HG03442 (cell line): ENCODE data around the gene MSLN.
"Not testable (repeated sequence)": the region's sequence is repeated elsewhere in the genome, so short reads cannot be mapped to it uniquely, and the experiment has no call there.

Experiments
- ATAC-seq: cut with Tn5 transposase; IDR thresholded peaks from one replicate; pipeline ENCODE4 v1.9.1; 2021; ENCODE audit warnings: mild to moderate bottlenecking, moderate library complexity; ENCODE audit not compliant: unreplicated experiment

The MSLN gene

DNA sequence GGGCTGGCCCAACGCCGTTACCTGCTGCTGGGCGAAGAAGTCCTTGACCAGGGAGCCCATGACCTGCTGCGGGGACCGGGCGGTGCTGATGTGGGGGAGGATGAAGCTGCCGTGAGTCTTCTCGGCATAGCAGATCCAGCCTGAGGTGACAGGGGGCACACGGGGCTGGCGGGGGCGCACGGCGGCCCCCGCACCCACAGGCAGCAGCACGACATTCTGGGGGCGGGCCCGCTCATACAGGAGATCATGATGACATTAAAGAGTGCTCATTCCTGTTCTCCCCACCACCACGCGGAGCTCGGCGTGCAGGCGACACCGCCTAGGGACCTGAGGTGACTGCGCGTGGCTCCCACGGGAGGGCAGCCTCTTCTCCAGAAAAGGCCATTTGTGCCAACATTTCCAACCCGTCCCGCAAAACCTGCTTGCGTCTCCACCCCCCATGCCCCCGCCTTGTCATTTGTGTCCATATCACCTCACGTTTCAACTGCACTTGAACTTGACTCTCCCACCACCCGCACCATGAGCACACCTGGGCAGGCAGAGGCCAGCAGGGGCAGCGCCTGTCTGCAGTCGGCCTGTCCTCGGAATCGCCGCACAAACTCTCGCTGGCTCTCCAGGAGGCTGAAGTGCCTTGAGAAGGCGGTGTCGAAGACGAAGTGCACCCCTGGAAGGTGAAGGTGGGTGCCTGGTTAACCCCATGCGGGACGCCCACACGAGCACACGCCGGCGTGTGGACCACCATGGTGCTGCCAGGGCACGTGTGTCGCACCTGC is 26.1 kb upstream of the MSLN start:
- ATAC-seq = no peak

DNA sequence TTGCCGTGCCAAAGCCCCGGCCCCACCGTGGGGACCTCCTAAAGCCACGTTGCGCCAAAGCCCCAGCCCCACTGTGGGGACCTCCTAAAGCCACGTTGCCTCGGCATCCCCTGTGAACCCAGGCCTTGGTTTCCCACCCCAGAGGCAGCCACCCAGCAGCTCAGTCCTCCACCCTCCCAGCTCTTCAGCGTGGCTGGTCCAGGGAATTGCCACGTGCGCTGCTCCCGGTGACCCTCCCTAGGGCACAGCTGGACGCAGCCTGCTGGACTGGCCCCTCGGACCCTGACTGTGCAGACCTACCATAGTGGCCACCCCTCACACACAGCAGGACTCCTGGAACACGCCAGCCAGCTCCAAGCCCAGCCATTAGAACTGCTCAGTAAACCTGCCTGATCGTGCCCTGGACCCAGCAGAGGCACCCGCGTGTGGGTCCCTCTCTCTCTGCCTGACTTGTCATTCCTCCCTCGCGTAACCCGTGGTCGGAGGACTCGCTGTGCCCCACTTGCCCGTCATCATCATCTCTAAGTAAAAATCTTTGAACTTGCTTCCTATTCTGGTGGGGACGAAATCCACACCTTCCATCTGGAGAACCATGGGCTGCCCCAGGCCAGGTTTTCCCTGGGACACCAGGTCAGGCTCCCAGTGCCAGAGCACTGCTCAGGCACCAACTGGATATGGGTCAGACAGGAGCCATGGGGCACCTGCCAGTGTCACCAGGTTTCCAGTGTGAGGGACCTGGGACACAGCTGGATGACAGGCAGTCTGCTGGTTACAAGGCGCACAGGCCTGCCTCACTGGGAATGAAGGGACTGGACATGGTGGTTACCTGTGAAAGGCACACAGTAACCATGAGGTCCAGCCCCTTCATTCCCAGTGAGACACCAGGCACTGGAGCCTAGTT is 25.3 kb upstream of the MSLN start:
- ATAC-seq = no peak

DNA sequence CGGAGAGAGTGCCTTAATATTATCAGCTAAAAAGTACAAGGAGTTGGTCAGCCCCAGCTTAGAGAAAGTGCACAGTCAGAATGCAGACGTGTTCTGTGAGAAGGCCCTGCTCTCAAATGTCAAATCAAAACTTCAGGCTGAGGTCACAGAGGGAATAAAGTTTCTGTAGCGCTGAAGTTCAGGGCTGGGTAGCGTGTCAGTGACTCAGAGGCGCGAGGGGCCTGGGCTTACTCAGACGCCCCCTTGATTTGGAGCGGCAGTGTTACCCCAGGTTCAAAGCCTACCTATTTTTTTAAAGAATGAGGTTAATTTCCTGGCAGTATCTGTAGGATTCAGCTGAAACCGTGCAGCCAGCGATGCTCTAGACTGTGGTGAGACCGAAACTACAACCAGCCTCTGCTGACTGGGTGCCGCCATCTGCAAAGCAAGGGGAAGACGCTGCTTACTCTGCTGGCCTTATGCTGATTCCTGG is 24.5 kb upstream of the MSLN start:
- no peak for ATAC-seq

GRCh38 chr16:736936-737481 is 23.5 kb upstream of the MSLN start:
- no peak for ATAC-seq

- ATAC-seq = no peak
Observed at GRCh38 chr16:739560-740458, 20.7 kb upstream of the MSLN start.

- ATAC-seq = peak; percentile 2
Observed at GRCh38 chr16:740459-740763, 20.1 kb upstream of the MSLN start.

DNA sequence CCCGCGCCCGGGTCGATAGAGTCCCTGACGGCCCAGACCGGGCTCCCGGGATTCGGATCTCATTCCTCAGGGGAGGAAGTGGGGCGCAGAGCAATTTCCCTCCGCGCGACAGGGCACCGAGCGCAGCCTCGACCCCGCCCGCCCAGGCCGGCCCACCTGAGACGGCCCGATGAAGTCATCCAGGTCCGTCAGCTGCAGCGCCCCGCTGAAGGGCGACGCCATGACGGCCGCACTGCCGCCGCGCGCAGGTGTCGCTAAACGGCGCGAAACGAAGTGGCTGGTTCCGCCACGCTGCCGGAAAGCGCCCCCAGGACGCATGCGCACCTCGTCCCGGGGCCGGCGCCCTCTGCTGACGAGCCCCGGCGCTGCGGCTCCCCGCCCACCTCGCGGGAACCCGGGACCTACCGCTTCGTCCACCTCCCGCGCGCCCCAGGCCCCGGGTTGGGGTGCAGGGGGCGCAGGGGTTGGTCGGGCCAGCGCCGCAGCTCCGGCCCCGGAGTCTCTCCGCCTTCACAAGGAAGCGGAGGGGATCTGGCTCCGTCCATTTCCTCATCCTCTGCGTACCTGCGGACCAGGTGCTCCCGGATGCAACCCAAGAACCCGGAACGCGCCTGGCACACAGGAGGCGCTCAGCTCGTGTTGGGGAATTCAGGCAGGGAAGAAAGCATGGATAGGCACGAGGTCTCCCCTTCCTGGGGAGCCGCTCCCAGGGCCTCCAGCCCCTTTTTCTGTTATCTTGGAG is 19.6 kb upstream of the MSLN start, which contains the start of gene CIAO3:
Gene CIAO3 (minus strand): TSS at position 234 of the 742 bp plus-strand sequence. CDS start 12 bp downstream, at position 222.
- peak; percentile 57 for ATAC-seq

DNA sequence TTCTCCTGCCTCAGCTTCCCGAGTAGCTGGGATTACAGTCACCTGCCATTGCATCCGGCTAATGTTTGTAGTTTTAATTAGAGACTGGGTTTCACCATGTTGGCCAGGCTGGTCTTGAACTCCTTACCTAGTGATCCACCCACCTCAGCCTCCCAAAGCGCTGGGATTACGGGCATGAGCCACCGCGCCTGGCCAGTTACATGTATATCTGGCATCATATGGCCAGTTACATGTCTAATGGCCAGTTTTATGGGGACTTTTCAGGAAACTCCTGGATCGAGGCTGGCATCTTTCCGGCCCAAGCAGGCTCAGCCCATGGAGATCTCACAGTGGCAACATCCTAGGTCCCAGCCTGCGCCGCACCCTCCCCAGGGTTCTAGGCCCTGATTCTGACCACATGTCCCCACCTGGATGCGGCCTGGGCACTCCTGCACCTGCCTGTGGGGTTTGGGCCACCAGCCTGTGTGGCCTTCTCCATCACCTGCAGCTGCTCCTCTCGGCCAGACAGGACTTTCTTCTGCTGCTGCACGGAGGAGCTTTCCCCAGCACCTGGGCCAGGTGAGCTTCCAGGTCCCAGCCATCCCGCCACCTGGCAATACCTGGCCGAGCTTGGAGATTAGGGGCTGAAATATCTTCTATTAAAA is 18.4 kb upstream of the MSLN start:
- no peak for ATAC-seq

DNA sequence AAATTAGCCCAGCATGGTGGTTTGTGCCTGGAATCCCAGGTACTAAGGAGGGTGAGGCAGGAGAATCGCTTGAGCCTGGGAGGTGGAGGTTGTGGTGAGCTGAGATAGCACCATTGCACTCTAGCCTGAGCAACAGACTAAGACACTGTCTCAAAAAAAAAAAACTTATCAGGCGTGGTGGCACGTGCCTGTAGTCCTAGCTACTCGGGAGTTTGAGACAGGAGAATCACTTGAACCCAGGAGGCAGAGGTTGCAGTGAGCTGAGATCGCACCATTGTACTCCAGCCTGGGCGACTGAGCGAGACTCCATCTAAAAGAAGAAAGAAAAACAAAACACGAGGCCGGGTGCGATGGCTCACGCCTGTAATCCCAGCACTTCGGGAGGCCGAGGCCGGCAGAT is 17.6 kb upstream of the MSLN start:
- not testable (repeated sequence) for ATAC-seq

DNA sequence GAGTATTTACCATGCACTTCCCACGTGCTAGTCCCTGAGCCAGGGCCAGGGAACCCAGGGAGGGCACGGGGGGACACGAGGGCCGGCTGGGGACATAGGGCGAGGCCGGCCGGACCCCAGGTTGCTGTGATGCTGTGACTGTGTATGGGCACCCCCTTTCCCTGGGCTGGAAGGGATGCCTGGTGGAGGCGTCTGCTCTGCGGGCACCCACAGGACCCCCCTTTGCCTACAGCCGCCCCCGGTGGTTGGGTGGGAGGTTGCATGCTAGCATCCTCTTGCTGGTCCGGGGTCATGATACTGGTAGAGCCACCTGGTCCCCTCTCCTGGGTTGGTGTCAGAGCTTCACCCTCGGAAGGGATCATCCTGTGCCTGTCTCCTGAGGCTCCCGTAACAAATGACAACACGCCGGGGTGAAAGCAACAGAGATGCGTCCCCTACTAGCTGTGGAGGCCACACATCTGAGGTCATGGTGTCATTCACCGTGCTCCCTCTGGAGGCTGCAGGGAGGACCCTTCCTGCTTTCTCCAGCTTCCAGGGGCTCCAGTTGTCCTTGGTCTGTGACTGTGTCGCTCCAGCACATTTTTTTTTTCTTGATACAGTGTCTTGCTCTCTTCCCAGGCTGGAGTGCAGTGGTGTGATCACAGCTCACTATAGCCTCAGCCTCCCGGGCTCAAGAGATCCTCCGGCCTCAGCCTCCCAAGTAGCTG is 16.6 kb upstream of the MSLN start:
- ATAC-seq = no peak

DNA sequence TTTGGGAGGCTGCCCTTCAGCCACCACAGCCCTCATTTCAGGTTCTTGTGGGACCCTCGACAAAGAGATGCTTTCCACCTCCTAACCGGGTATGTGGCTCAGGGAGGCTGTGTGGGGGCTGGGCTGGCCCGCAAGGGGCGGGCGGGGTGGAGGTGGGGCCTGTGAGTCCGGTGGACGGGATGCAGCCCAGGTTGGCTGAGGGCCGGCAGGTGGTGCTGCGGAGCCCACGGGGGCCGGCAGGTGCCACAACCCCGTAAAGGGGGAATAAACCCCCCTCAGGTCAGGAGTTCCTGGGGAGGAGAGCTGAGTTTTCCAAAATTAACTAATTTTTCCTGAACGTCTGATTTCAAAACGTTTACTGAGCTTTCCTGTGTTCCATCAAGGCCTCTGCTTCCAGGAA is 14.8 kb upstream of the MSLN start:
- ATAC-seq = no peak

DNA sequence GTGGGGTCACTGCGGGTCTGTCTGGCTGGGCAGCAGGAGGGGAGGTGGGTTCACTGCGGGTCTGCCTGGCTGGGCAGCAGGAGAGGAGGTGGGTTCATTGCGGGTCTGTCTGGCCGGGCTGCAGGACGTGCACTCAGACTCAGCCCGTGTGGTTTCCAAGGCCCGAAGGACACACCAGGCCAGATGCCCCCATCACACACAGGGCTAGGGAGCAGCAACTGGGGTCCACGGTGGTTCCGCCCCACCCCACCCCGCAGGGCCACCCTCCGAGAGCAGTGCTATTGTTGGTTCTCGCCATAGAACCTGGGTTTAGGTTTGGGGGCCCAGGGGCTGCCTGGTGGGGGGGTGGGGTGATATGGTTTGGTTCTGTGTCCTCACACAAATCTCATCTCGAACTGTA is 13.9 kb upstream of the MSLN start:
- no peak for ATAC-seq

GRCh38 chr16:747978-748746 is 12.4 kb upstream of the MSLN start:
- ATAC-seq = no peak

GRCh38 chr16:749010-749409 is 11.5 kb upstream of the MSLN start:
- ATAC-seq = no peak

- ATAC-seq = no peak
Observed at GRCh38 chr16:750485-750884, 10.0 kb upstream of the MSLN start.

- ATAC-seq = no peak
Observed at GRCh38 chr16:751152-752006, 9.2 kb upstream of the MSLN start.

DNA sequence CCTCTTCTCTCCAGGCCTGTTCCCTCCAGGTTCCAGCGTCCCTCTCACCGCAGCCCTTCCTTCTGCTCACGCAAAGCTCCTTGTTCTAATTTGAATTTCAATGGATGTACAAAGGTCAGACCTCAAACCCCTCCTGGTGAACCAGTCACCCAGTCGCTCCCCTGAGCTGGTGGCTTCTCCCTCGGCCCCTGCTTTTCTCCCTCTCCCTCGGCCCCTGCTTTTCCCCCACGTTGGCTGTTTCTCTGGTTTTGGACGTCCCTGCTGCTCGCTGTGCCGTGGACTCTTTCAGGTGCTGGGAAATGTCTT is 8.6 kb upstream of the MSLN start:
- no peak for ATAC-seq
